KMS-11 (cell line): Measurements from ENCODE around the gene NAALADL1.
"Not testable (repeated sequence)": the region's sequence is repeated elsewhere in the genome, so short reads cannot be mapped to it uniquely, and the experiment has no call there.

Experiments
- H2AFZ ChIP-seq: fragments of 200-600 bp; sonication (generic); 2 replicates; pipeline ENCODE4 v1.6.1; 2016; ENCODE audit warnings: antibody characterized with exemption, mixed run types, low read depth
- H3K27ac ChIP-seq: fragments of 200-600 bp; sonication (generic); 2 replicates; pipeline ENCODE4 v1.6.1; 2016; ENCODE audit warnings: mild to moderate bottlenecking, mixed run types
- H3K27me3 ChIP-seq: fragments of 200-600 bp; sonication (generic); 2 replicates; pipeline ENCODE4 v1.6.1; 2017; ENCODE audit warnings: mild to moderate bottlenecking, low read depth, mixed run types, moderate library complexity; ENCODE audit not compliant: insufficient read depth
- H3K36me3 ChIP-seq: fragments of 200-600 bp; sonication (generic); 2 replicates; pipeline ENCODE4 v1.6.1; 2017; ENCODE audit warnings: mild to moderate bottlenecking, mixed run types; ENCODE audit not compliant: insufficient read depth
- H3K4me1 ChIP-seq: fragments of 200-600 bp; sonication (generic); 2 replicates; pipeline ENCODE4 v1.6.1; 2016; ENCODE audit warnings: mild to moderate bottlenecking, low read depth, mixed run types; ENCODE audit not compliant: poor library complexity, severe bottlenecking
- H3K4me2 ChIP-seq: fragments of 200-600 bp; sonication (generic); 2 replicates; pipeline ENCODE4 v1.7.0; 2016; ENCODE audit warnings: mild to moderate bottlenecking, mixed run types
- H3K4me3 ChIP-seq: fragments of 200-600 bp; sonication (generic); IDR thresholded peaks from 2 replicates; pipeline ENCODE4 v1.6.1; 2017; ENCODE audit warnings: low read depth, low read length, mixed read lengths; ENCODE audit not compliant: insufficient read depth
- H3K79me2 ChIP-seq: fragments of 200-600 bp; sonication (generic); 2 replicates; pipeline ENCODE4 v1.6.1; 2016; ENCODE audit warnings: low read depth, mixed run types; ENCODE audit not compliant: insufficient read depth
- H3K9ac ChIP-seq: fragments of 200-600 bp; sonication (generic); 2 replicates; pipeline ENCODE4 v1.6.1; 2016; ENCODE audit warnings: mild to moderate bottlenecking, mixed run types
- H4K20me1 ChIP-seq: fragments of 200-600 bp; sonication (generic); 2 replicates; pipeline ENCODE4 v1.6.1; 2016; ENCODE audit warnings: mild to moderate bottlenecking, mixed run types; ENCODE audit not compliant: insufficient read depth
- TF ChIP-seq, protein P1 (sequence below): fragments of 200-600 bp; sonication (generic); conservative IDR thresholded peaks from 2 replicates; pipeline ENCODE4 v1.6.1; 2017; ENCODE audit warnings: low read depth, mild to moderate bottlenecking, antibody characterized with exemption, low read length, moderate library complexity, mixed read lengths

Gene NAALADL1

DNA sequence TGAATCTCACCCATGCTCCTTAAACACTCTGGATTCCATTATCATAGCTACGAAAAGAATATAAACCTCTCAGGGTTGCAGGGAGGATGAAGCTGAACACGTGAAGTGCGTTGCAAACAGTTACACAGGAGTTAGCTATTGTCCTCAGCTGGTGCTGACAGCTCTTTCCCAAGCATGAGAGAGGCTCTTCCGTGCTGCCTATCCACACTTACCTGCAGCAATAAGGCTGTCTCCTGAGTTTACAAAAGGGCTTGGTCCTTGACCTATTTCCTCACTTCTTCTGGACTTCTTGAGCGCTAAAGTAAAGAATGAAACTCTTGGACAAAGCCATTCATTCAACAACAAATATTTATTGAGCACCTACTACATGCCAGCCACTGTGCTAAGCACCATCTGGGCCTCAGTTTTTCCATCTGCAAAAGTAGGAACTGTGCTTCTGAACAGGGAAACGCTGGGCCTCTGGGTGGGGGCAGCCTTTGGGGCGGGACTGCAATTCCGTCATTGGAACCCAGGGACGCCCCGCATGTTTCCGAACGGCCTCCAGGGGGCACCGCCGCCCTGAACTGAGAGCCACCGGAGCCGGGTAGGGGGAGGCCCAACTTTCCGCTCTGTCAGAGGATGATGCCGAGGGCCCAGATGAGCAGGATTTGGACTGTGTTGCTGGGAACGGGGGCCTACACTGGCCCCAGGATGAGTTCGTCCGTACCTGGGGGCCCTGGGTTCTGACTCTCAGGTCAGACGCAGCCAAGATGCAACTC lies 45.0 kb downstream of the NAALADL1 start:
- Histone ChIP-seq H3K4me1 (peaks cover 15% of the 10 kb centered on the region), H3K4me3 (no peak overlapping the region), H3K27ac (peak overlapping the region; percentile 95), H2AFZ (peak overlapping the region; percentile 89), H3K9ac (peak overlapping the region; percentile 90), H3K27me3 (no peaks in the 10 kb centered on the region), H4K20me1 (no peaks in the 10 kb centered on the region), H3K4me2 (peak overlapping the region; percentile 83), H3K79me2 (peaks cover 7% of the 10 kb centered on the region; the same call in 1 of the 2 replicates), H3K36me3 (no peaks in the 10 kb centered on the region)
- TF ChIP-seq, protein P1, sequence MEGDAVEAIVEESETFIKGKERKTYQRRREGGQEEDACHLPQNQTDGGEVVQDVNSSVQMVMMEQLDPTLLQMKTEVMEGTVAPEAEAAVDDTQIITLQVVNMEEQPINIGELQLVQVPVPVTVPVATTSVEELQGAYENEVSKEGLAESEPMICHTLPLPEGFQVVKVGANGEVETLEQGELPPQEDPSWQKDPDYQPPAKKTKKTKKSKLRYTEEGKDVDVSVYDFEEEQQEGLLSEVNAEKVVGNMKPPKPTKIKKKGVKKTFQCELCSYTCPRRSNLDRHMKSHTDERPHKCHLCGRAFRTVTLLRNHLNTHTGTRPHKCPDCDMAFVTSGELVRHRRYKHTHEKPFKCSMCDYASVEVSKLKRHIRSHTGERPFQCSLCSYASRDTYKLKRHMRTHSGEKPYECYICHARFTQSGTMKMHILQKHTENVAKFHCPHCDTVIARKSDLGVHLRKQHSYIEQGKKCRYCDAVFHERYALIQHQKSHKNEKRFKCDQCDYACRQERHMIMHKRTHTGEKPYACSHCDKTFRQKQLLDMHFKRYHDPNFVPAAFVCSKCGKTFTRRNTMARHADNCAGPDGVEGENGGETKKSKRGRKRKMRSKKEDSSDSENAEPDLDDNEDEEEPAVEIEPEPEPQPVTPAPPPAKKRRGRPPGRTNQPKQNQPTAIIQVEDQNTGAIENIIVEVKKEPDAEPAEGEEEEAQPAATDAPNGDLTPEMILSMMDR = peak; percentile 59; the same call in 1 of the 2 replicates

DNA sequence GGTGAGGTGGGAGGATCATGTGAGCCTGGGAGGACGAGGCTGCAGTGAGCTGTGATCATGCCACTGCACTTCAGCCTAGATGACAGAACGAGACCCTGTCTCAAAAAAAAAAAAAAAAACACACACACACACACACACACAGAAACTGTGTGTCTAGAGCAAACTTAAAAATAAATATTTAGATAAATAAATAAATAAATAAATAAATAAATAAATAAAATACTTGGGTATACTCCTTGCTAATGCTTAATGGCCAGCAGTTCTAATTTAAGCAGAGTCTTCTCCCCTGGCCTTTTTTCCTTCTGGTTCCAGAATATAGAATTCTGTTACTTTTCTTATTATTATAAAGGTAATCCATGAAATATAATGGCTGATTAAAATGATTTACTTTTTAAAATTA lies 49.5 kb downstream of the NAALADL1 start:
- Histone ChIP-seq H3K4me3 (no peak overlapping the region), H2AFZ (no peak overlapping the region), H3K9ac (no peak overlapping the region), H3K4me1 (peaks cover 4% of the 10 kb centered on the region), H3K36me3 (no peaks in the 10 kb centered on the region), H3K27ac (no peak overlapping the region), H3K4me2 (no peak overlapping the region), H4K20me1 (no peaks in the 10 kb centered on the region), H3K27me3 (no peaks in the 10 kb centered on the region; the same call in 1 of the 2 replicates), H3K79me2 (no peaks in the 10 kb centered on the region)
- TF ChIP-seq, protein P1 = no peak

DNA sequence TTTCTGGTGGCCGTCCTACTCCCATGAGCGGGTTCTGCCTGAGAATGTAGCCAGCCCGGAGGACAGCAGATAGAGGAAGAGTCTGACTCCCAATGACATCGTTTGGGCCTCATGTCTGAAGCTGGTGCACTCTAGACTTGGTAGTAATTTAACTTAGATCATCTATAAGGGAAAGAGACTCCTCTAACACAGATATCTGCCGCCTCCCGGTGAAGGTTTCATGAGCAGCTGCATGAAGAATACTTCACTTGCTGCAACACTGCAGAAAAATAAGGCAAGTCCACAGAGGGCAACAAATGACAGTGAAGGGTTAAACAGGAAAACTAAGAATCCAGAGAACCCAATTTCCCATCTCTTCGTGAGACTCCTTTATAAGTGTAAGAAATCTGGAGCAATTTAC lies 50.3 kb downstream of the NAALADL1 start:
- H3K4me2 ChIP-seq = no peak overlapping the region
- peaks cover under 1% of the 10 kb centered on the region for H3K4me1 ChIP-seq
- no peak overlapping the region for H3K4me3 ChIP-seq
- H3K9ac ChIP-seq = no peak overlapping the region
- no peaks in the 10 kb centered on the region for H3K79me2 ChIP-seq
- TF ChIP-seq, protein P1 = no peak
- H3K27me3 ChIP-seq = no peaks in the 10 kb centered on the region; the same call in 1 of the 2 replicates
- no peak overlapping the region for H2AFZ ChIP-seq
- no peak overlapping the region for H3K27ac ChIP-seq
- no peaks in the 10 kb centered on the region for H3K36me3 ChIP-seq
- H4K20me1 ChIP-seq = no peaks in the 10 kb centered on the region

DNA sequence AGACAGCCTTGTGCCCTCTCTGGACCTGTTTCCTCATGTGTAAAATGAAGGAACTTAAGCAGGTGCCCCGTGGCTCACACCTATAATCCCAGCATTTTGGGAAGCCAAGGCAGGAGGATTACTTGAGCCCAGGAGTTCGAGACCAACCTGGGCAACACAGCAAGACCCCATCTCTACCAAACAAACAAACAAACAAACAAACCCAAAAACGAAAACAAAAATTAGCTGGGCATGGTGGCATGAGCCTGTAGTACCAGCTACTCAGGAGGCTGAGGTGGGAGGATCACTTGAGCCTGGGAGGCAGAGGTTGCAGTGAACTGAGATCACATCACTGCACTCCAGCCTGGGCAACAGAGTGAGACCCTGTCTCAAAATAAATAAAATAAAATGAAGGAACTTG lies 54.4 kb downstream of the NAALADL1 start:
- H2AFZ ChIP-seq, H3K4me1 ChIP-seq, H3K79me2 ChIP-seq, H3K4me3 ChIP-seq, H3K27me3 ChIP-seq, H3K36me3 ChIP-seq, H3K9ac ChIP-seq, H4K20me1 ChIP-seq, H3K4me2 ChIP-seq, H3K27ac ChIP-seq: not testable (repeated sequence)

DNA sequence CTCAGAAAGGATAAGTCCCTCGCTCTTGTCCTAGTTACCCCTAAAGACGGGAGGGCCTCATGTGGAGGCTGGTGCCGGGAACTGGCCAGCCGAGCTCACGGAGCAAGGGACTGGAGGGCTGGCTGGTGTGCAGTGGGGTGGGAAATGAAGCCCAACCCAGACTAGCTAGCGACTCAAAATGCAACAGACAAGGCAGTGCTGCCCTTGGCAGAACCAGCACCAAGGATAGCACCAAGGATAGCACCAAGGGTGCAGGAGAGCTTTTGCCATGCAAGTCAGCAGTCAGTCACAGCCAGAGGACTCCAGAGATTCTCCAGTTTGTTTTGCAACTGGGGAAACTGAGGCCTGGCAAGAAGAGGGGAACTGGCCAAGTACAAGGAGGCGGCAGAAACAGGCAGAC lies 55.1 kb downstream of the NAALADL1 start:
- Histone ChIP-seq H3K4me1 (no peaks in the 10 kb centered on the region), H3K4me3 (no peak overlapping the region), H3K27me3 (peaks cover 3% of the 10 kb centered on the region; the same call in 1 of the 2 replicates), H3K4me2 (no peak overlapping the region), H3K79me2 (no peaks in the 10 kb centered on the region), H3K36me3 (no peaks in the 10 kb centered on the region), H3K9ac (no peak overlapping the region), H2AFZ (no peak overlapping the region), H3K27ac (no peak overlapping the region), H4K20me1 (no peaks in the 10 kb centered on the region)
- TF ChIP-seq, protein P1 = no peak
